H1 (cell line): ENCODE data around the gene PPP1R12B. TPM values are rescaled to one million over a fixed set of nuclear protein-coding genes. Genes with fewer than 3 reads are reported as not detected.

Experiments used
- MAX ChIP-seq: IDR thresholded peaks from 2 replicates; pipeline ENCODE4 v1.6.1; 2012; ENCODE audit warnings: inconsistent platforms
- POU5F1 ChIP-seq: IDR thresholded peaks from 2 replicates; pipeline ENCODE4 v1.6.1; 2011; ENCODE audit warnings: low read depth, mild to moderate bottlenecking, low read length, moderate library complexity
- SUZ12 ChIP-seq: fragments of 200-600 bp; sonication (generic); IDR thresholded peaks from 2 replicates; pipeline ENCODE4 v1.6.1; 2012; ENCODE audit warnings: mild to moderate bottlenecking, inconsistent platforms, low read length, moderate library complexity, mixed read lengths
- YY1 ChIP-seq: IDR thresholded peaks from 2 replicates; pipeline ENCODE4 v1.6.1; 2011; ENCODE audit warnings: low read depth, mild to moderate bottlenecking, low read length
- polyA plus RNA-seq, 7 experiments: library from polyadenylated mRNA; depleted of rRNA in 3 of 7; stranded (reverse) in 5 of 7; unstranded in 2 of 7; fragments of >200 nt in 5 of 7; fragments of 200-250 nt in 2 of 7; gene quantifications; 1 replicate in 5 of 7; 2 replicates in 1 of 7; 4 replicates in 1 of 7; pipeline versions ENCODE4 v1.2.1 to v1.2.3, GENCODE V29; 2011 to 2013; ENCODE audit warnings: missing spikeins in 2 of 7, mixed read lengths in 2 of 7
- total RNA-seq: library from RNA; stranded (reverse); fragmentation: NEBNext Ultra II Directional; extraction: Animal tissue kit (Norgen Biotek cat#: 25700); gene quantifications from 2 replicates; pipeline ENCODE4 v1.2.1, GENCODE V29; 2021
- TF ChIP-seq, protein P1 (sequence below): IDR thresholded peaks from 2 replicates; pipeline ENCODE4 v1.6.1; 2012; ENCODE audit warnings: low read length, inconsistent platforms

The PPP1R12B gene
- total and polyA plus RNA-seq, 2 of the 8 experiments (the other 6 are each of a cell fraction or from before 2014, with no cell fraction given), result 7.9 to 18.7 TPM

DNA sequence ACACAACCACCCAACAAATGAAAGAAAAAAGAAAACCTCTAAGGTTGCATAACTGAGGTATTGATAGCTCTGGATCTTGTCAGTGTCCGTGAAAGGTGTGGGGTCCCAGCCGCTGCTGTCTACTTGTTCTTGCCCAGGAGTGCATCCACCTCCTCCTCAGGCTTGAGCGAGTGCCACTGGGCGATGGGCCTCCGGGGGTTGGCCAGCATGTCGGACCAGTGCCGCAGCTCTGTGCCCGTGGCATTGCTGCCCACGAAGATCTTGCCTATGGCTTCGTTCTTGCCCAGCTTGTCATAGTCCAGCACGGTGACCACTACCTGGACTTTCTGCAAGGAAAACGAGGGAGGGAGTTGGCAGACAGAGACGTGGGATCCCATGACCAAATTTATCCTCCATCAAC, 248.1 kb downstream of the PPP1R12B start (continued):
- TF ChIP-seq, protein P1, sequence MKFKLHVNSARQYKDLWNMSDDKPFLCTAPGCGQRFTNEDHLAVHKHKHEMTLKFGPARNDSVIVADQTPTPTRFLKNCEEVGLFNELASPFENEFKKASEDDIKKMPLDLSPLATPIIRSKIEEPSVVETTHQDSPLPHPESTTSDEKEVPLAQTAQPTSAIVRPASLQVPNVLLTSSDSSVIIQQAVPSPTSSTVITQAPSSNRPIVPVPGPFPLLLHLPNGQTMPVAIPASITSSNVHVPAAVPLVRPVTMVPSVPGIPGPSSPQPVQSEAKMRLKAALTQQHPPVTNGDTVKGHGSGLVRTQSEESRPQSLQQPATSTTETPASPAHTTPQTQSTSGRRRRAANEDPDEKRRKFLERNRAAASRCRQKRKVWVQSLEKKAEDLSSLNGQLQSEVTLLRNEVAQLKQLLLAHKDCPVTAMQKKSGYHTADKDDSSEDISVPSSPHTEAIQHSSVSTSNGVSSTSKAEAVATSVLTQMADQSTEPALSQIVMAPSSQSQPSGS, result no peak
- TF ChIP-seq YY1, result no peak
- TF ChIP-seq SUZ12, result no peak
- no peak for TF ChIP-seq POU5F1
- TF ChIP-seq MAX, result no peak
